ENCODE measurements around the gene CLMN.

- no peak for TF ChIP-seq CTCF (IDR thresholded peaks at IDR 0.05 in 2 of 3, conservative IDR thresholded peaks at IDR 0.05 in 1 of 3; ENCODE audit: insufficient read depth in 2 of 3, low read depth in 1 of 3, low read length in 3 of 3)
- TF ChIP-seq GABPA (tag; conservative IDR thresholded peaks at IDR 0.05; ENCODE audit: low read depth): no peak
These were observed 81.8 kb downstream of the CLMN start for GRCh38 chr14:95237958-95238340.

Data from K562 (cell line).